Esophagus squamous epithelium (tissue), 5 donors: ENCODE results near the gene CAMTA1. TPM values are rescaled to one million over a fixed set of nuclear protein-coding genes. Genes with fewer than 3 reads are reported as not detected.

Experiments
- DNase-seq: peaks from one replicate; lab custom pipeline; 2025; lab: John Stamatoyannopoulos, UW
- H3K27ac ChIP-seq, 4 donors: fragments of 200-600 bp; sonication (generic); one replicate each; pipeline ENCODE4 v1.5.1; 2016 to 2019; ENCODE audit warnings: mild to moderate bottlenecking in 1 of 4
- H3K27me3 ChIP-seq, 4 donors: fragments of 200-600 bp; sonication (generic); 1 replicate in 3 of 4; 2 replicates in 1 of 4; pipeline versions ENCODE4 v1.5.1 to v1.6.0; 2017 to 2021; ENCODE audit warnings: antibody characterized with exemption in 1 of 4
- H3K36me3 ChIP-seq, 3 donors: fragments of 200-600 bp; sonication (generic); one replicate each; pipeline ENCODE4 v1.5.1; 2016 to 2019
- H3K4me1 ChIP-seq, 3 donors: fragments of 200-600 bp; sonication (generic); one replicate each; pipeline ENCODE4 v1.5.1; 2017 to 2019
- H3K4me3 ChIP-seq, 4 donors: fragments of 200-600 bp; sonication (generic); 1 replicate in 3 of 4; 2 replicates in 1 of 4; pipeline ENCODE4 v1.5.1; 2016 to 2019; ENCODE audit warnings: mild to moderate bottlenecking in 2 of 4, moderate library complexity in 1 of 4
- H3K9me3 ChIP-seq, 3 donors: fragments of 200-600 bp; sonication (generic); one replicate each; pipeline ENCODE4 v1.5.1; 2016 to 2019
- POLR2A ChIP-seq, 4 donors: fragments of 450-650 bp; IDR thresholded peaks; one replicate each; pipeline ENCODE4 v1.6.1; 2017; ENCODE audit warnings: antibody characterized with exemption in 4 of 4, mild to moderate bottlenecking in 4 of 4, moderate library complexity in 3 of 4
- WGBS, 2 donors: methylation state at CpG; one replicate each; pipeline ENCODE4 v1.1.5; 2018; 5-methylcytosine and 5-hydroxymethylcytosine counted together
- intact Hi-C: fragments of 100-400 bp; cut with DNase I; formaldehyde crosslinking; loops from one replicate; pipeline ENCODE4 v1.15.0; 2022
- total RNA-seq, 4 donors: library from RNA; depleted of rRNA; stranded (reverse); fragments of >200 nt; gene quantifications; one replicate each; pipeline ENCODE4 v1.1.0, GENCODE V29; 2016
- TF ChIP-seq, protein P1 (sequence below), 6 experiments: fragments of 450-650 bp in 4 of 6; fragments of 200-600 bp in 2 of 6; sonication (generic) in 2 of 6; IDR thresholded peaks; one replicate each; pipeline ENCODE4 v1.5.1; 2016 to 2019; ENCODE audit warnings: antibody characterized with exemption in 6 of 6, mild to moderate bottlenecking in 4 of 6, moderate library complexity in 4 of 6
- donor health status: DM: yes; HTN: yes; CAD: no.

Gene CAMTA1
- total RNA-seq, 4 donors from 2014 or later = 31.3 to 77.4 (median 45.9) TPM

DNA sequence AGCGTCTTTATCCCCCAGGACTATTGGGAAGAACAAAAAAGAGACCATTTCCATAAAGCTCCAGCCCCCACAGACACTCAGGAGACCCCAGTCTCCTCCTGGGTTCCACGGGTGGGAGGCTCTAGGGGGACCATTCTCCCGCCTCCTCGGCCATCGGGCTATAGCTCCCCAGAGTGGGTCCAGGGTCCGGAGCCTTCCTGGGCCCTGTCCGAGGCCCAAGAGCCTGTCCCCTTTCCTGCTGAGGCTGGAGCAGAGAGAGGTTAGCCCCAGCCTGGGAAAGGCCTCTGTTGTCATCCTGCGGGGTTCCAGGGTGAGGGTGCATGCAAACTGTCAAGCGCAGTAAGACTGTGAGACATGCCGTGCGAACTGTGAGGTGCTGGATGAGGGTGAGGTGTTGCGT, 166.3 kb downstream of the CAMTA1 start:
- no peak for TF ChIP-seq POLR2A (IDR thresholded peaks at IDR 0.05)
- TF ChIP-seq, protein P1, sequence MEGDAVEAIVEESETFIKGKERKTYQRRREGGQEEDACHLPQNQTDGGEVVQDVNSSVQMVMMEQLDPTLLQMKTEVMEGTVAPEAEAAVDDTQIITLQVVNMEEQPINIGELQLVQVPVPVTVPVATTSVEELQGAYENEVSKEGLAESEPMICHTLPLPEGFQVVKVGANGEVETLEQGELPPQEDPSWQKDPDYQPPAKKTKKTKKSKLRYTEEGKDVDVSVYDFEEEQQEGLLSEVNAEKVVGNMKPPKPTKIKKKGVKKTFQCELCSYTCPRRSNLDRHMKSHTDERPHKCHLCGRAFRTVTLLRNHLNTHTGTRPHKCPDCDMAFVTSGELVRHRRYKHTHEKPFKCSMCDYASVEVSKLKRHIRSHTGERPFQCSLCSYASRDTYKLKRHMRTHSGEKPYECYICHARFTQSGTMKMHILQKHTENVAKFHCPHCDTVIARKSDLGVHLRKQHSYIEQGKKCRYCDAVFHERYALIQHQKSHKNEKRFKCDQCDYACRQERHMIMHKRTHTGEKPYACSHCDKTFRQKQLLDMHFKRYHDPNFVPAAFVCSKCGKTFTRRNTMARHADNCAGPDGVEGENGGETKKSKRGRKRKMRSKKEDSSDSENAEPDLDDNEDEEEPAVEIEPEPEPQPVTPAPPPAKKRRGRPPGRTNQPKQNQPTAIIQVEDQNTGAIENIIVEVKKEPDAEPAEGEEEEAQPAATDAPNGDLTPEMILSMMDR (IDR thresholded peaks at IDR 0.05) = no peak
- no peak overlapping the region for H3K27ac ChIP-seq
- WGBS, 2 donors = 85 to 96% methylated on average over 7 to 10 of the region's 12 CpGs

DNA sequence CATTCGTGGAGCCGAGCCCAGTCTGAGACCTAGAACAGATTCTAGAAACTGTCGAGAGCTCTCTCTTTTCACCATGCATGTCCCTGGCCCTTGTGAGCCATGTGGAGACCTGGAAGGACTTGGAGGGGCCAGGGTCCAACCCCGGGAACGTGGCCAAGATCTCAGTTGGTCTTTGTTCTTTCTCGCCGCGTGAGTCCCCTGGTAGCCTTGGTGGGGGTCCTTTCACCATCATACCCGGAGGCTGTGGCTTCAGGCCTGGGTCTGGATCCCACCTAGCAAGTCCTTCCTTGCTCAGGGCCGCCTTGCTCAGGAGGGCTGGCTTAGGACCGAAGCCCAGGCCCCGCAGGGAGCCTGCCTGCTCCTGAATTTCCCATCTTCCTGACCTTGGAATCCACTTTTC, 168.0 kb downstream of the CAMTA1 start:
- no peak overlapping the region for H3K27ac ChIP-seq
- no peak for DNase-seq
- intact Hi-C loops = no loop called here
- H3K9me3 ChIP-seq = no peaks in the 10 kb centered on the region
- peaks cover 0 to 37% (median 0%) of the 10 kb centered on the region in 4 donors for H3K27me3 ChIP-seq
- TF ChIP-seq, protein P1 (IDR thresholded peaks at IDR 0.05) = no peak
- TF ChIP-seq POLR2A (IDR thresholded peaks at IDR 0.05) = no peak
- H3K36me3 ChIP-seq = no peaks in the 10 kb centered on the region
- WGBS, 2 donors = 77 to 86% methylated on average over 7 to 12 of the region's 12 CpGs
- H3K4me1 ChIP-seq = no peaks in the 10 kb centered on the region
- H3K4me3 ChIP-seq = no peak overlapping the region

More for the DNA sequence above, 166.3 kb downstream of the CAMTA1 start:
- H3K36me3 ChIP-seq = no peaks in the 10 kb centered on the region
- H3K9me3 ChIP-seq = no peaks in the 10 kb centered on the region
- H3K4me3 ChIP-seq = no peak overlapping the region
- intact Hi-C loops = no loop called here
- H3K27me3 ChIP-seq = peaks cover 0 to 28% (median 0%) of the 10 kb centered on the region in 4 donors
- no peaks in the 10 kb centered on the region for H3K4me1 ChIP-seq
- DNase-seq = no peak

- Histone ChIP-seq H3K27me3 (peaks cover 0 to 41% (median 0%) of the 10 kb centered on the region in 4 donors), H3K27ac (no peak overlapping the region), H3K9me3 (no peaks in the 10 kb centered on the region), H3K4me1 (no peaks in the 10 kb centered on the region), H3K36me3 (no peaks in the 10 kb centered on the region), H3K4me3 (no peak overlapping the region)
- WGBS, 2 donors = 84 to 88% methylated on average over 6 to 8 of the region's 11 CpGs
- no peak for TF ChIP-seq POLR2A (IDR thresholded peaks at IDR 0.05)
- TF ChIP-seq, protein P1 (IDR thresholded peaks at IDR 0.05) = no peak
- no peak for DNase-seq
- intact Hi-C loops = no loop called here
Observed at GRCh38 chr1:6953907-6954364, 168.7 kb downstream of the CAMTA1 start.

GRCh38 chr1:6954591-6954990, 169.3 kb downstream of the CAMTA1 start:
- intact Hi-C loops = no loop called here
- H3K9me3 ChIP-seq = no peaks in the 10 kb centered on the region
- H3K27ac ChIP-seq = no peak overlapping the region
- H3K27me3 ChIP-seq = peaks cover 0 to 46% (median 0%) of the 10 kb centered on the region in 4 donors
- no peak for TF ChIP-seq POLR2A (IDR thresholded peaks at IDR 0.05)
- TF ChIP-seq, protein P1 (IDR thresholded peaks at IDR 0.05) = no peak
- no peaks in the 10 kb centered on the region for H3K4me1 ChIP-seq
- H3K4me3 ChIP-seq = no peak overlapping the region
- no peak for DNase-seq
- H3K36me3 ChIP-seq = no peaks in the 10 kb centered on the region
- 48 to 52% methylated on average over 15 of the region's 15 CpGs for WGBS, 2 donors

GRCh38 chr1:6955357-6956094, 170.3 kb downstream of the CAMTA1 start:
- Histone ChIP-seq H3K27ac (no peak overlapping the region), H3K4me1 (peaks cover 0 to 4% (median 0%) of the 10 kb centered on the region in 3 donors), H3K36me3 (no peaks in the 10 kb centered on the region), H3K9me3 (no peaks in the 10 kb centered on the region), H3K4me3 (no peak overlapping the region), H3K27me3 (peaks cover 0 to 48% (median 0%) of the 10 kb centered on the region in 4 donors)
- WGBS, 2 donors = 60 to 82% methylated on average over 7 to 10 of the region's 16 CpGs
- intact Hi-C loops = no loop called here
- DNase-seq = no peak
- TF ChIP-seq, protein P1 (IDR thresholded peaks at IDR 0.05) = no peak
- TF ChIP-seq POLR2A (IDR thresholded peaks at IDR 0.05) = no peak
